GM19463 (cell line): ENCODE measurements around the gene TMEM18.

Experiments
- ATAC-seq: cut with Tn5 transposase; IDR thresholded peaks from one replicate; pipeline ENCODE4 v1.9.1; 2021; ENCODE audit warnings: mild to moderate bottlenecking, moderate library complexity; ENCODE audit not compliant: unreplicated experiment

The TMEM18 gene

GRCh38 chr2:673615-674320 is 3.4 kb downstream of the TMEM18 start:
- no peak for ATAC-seq

GRCh38 chr2:673016-673415 is 4.2 kb downstream of the TMEM18 start:
- no peak for ATAC-seq

- ATAC-seq = no peak
Measured at GRCh38 chr2:672606-672905, 4.7 kb downstream of the TMEM18 start.

GRCh38 chr2:671787-672605 is 5.2 kb downstream of the TMEM18 start:
- no peak for ATAC-seq

- ATAC-seq = no peak
Measured at GRCh38 chr2:671072-671471, 6.1 kb downstream of the TMEM18 start.

GRCh38 chr2:670637-671036 is 6.6 kb downstream of the TMEM18 start:
- ATAC-seq = no peak

GRCh38 chr2:669323-669722 is 7.9 kb downstream of the TMEM18 start:
- ATAC-seq = no peak

GRCh38 chr2:668000-668398 is 9.2 kb downstream of the TMEM18 start:
- no peak for ATAC-seq

GRCh38 chr2:667332-667999 is 9.7 kb downstream of the TMEM18 start:
- ATAC-seq = no peak

GRCh38 chr2:666441-666840 is 10.8 kb downstream of the TMEM18 start:
- no peak for ATAC-seq

GRCh38 chr2:665340-666073 is 11.7 kb downstream of the TMEM18 start:
- no peak for ATAC-seq

GRCh38 chr2:664063-664462 is 13.1 kb downstream of the TMEM18 start:
- no peak for ATAC-seq

- no peak for ATAC-seq
Measured at GRCh38 chr2:663221-663620, 14.0 kb downstream of the TMEM18 start.

GRCh38 chr2:661360-661635 is 15.9 kb downstream of the TMEM18 start:
- no peak for ATAC-seq

GRCh38 chr2:660586-661359 is 16.4 kb downstream of the TMEM18 start:
- ATAC-seq = no peak

GRCh38 chr2:660029-660428 is 17.2 kb downstream of the TMEM18 start:
- ATAC-seq = no peak

- ATAC-seq = no peak
Measured at GRCh38 chr2:658426-658825, 18.8 kb downstream of the TMEM18 start.

GRCh38 chr2:657766-658165 is 19.4 kb downstream of the TMEM18 start:
- no peak for ATAC-seq

GRCh38 chr2:656676-657075 is 20.5 kb downstream of the TMEM18 start:
- ATAC-seq = no peak

GRCh38 chr2:655626-656025 is 21.6 kb downstream of the TMEM18 start:
- no peak for ATAC-seq

GRCh38 chr2:654896-655295 is 22.3 kb downstream of the TMEM18 start:
- no peak for ATAC-seq
